Spleen (tissue), 11 donors: ENCODE data around the gene NPLOC4. TPM values are rescaled to one million over a fixed set of nuclear protein-coding genes. Genes with fewer than 3 reads are reported as not detected.

Experiments used
- DNase-seq: peaks from one replicate; pipeline ENCODE4 v3.0.0-alpha.2; 2020
- H3K27ac ChIP-seq, 8 donors: fragments of 200-600 bp; sonication (generic) in 7 of 8; 1 replicate in 4 of 8; 2 replicates in 4 of 8; pipeline versions ENCODE4 v1.5.0 to v1.8.0; 2016 to 2021; ENCODE audit warnings: inconsistent platforms in 4 of 8, mild to moderate bottlenecking in 4 of 8, moderate library complexity in 1 of 8
- H3K27me3 ChIP-seq, 7 donors: fragments of 200-600 bp; sonication (generic) in 6 of 7; replicated peaks in 1 of 7; 1 replicate in 4 of 7; 2 replicates in 3 of 7; pipeline versions ENCODE4 v1.5.0 to v1.8.0; 2016 to 2021; ENCODE audit warnings: inconsistent platforms in 3 of 7, mild to moderate bottlenecking in 1 of 7
- H3K36me3 ChIP-seq, 6 donors: fragments of 200-600 bp; sonication (generic) in 5 of 6; 1 replicate in 4 of 6; 2 replicates in 2 of 6; pipeline versions ENCODE4 v1.5.0 to v1.8.0; 2016 to 2021; ENCODE audit warnings: inconsistent platforms in 2 of 6
- H3K4me1 ChIP-seq, 6 donors: fragments of 200-600 bp; sonication (generic) in 5 of 6; 1 replicate in 3 of 6; 2 replicates in 3 of 6; pipeline versions ENCODE4 v1.5.0 to v1.8.0; 2016 to 2021; ENCODE audit warnings: inconsistent platforms in 3 of 6
- H3K4me3 ChIP-seq, 8 donors: fragments of 200-600 bp; sonication (generic) in 7 of 8; 1 replicate in 4 of 8; 2 replicates in 4 of 8; pipeline versions ENCODE4 v1.5.0 to v1.8.0; 2016 to 2021; ENCODE audit warnings: inconsistent platforms in 4 of 8, mild to moderate bottlenecking in 4 of 8, moderate library complexity in 2 of 8
- H3K9me3 ChIP-seq, 8 donors: fragments of 200-600 bp; sonication (generic) in 7 of 8; 1 replicate in 4 of 8; 2 replicates in 4 of 8; pipeline versions ENCODE4 v1.5.0 to v1.8.0; 2016 to 2021; ENCODE audit warnings: inconsistent platforms in 4 of 8
- CTCF ChIP-seq, 11 experiments: fragments of 200-600 bp in 7 of 11; fragments of 450-650 bp in 4 of 11; sonication (generic) in 4 of 11; IDR thresholded peaks in 8 of 11; conservative IDR thresholded peaks in 3 of 11; 1 replicate in 7 of 11; 2 replicates in 4 of 11; pipeline versions ENCODE4 v1.4.0 to v1.8.0; 2016 to 2021; ENCODE audit warnings: antibody characterized with exemption in 11 of 11, inconsistent platforms in 4 of 11, mild to moderate bottlenecking in 1 of 11
- POLR2A ChIP-seq, 3 donors: fragments of 450-650 bp; IDR thresholded peaks; one replicate each; pipeline ENCODE4 v1.5.1; 2017; ENCODE audit warnings: antibody characterized with exemption in 3 of 3, mild to moderate bottlenecking in 1 of 3
- POLR2AphosphoS5 ChIP-seq, 3 donors: sonication (generic); formaldehyde crosslinking; IDR thresholded peaks; one replicate each; pipeline ENCODE4 v1.5.1; 2017; ENCODE audit warnings: antibody characterized with exemption in 3 of 3
- WGBS, 5 donors: extraction: QIAGEN DNeasy Blood & Tissue Kit in 3 of 5; methylation state at CpG; one replicate each; pipeline versions ENCODE4 v1.1.5 to v1.1.7; 2013 to 2018; 5-methylcytosine and 5-hydroxymethylcytosine counted together
- intact Hi-C: fragments of 100-400 bp; cut with DNase I; formaldehyde crosslinking; loops from one replicate; pipeline ENCODE4 v1.15.0; 2023; ENCODE audit warnings: low total_unique reads
- polyA plus RNA-seq, 3 donors: library from polyadenylated mRNA; stranded (reverse); fragments of 200-250 nt; gene quantifications; one replicate each; pipeline ENCODE4 v1.2.1, GENCODE V29; 2013
- total RNA-seq, 7 donors: library from RNA; depleted of rRNA in 3 of 7; stranded (reverse); fragments of >200 nt in 3 of 7; fragmentation: NEBNext Ultra II Directional in 4 of 7; extraction: Animal tissue kit (Norgen Biotek cat#: 25700) in 4 of 7; gene quantifications; one replicate each; pipeline versions ENCODE4 v1.1.0 to v1.2.1, GENCODE V29; 2016 to 2021
- donor health status: healthy with polysubstance abuse.
- donor health status: DM: no; HTN: no; CAD: no; lungs with moderate emphysema.
- donor health status: DM: no; HTN: no; CAD: no.
- donor health status: Bipolar disorder and iron deficiency.
- donor health status: healthy.
- donor health status: DM: no; HTN: no; CAD: no.
- donor health status: DM: yes; HTN: yes; CAD: no.

Gene NPLOC4
- total and polyA plus RNA-seq, 10 donors = 19.3 to 130 (median 81.3) TPM

DNA sequence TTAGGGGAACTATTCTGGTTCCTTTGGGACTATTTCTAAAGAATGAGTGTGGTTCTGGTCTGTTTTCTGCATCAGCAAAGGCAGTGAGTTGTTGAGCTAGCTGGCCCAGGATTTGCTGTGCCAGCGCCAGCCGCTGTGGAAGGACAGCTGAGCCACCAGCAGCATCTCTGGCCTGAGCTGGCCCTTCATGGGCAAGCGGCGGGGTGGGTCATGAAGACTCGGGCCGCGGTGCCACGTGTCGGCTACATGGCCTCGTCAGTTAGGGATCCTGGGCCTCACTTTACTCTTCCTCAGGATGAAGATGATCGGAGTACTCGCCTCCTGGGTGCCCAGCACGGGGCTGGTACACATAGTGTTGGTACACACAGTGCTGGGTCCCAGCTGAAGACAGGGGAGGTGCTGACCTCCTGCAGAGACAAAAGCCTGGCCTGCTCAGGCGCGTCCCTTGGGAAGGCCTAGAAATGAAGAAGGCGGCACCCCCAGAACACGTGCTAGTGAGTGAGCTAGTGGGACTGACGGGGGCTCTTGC, 66.9 kb downstream of the NPLOC4 start:
- no peak overlapping the region for H3K4me3 ChIP-seq
- intact Hi-C loops = no loop called here
- DNase-seq = no peak
- H3K4me1 ChIP-seq = peaks cover 8 to 28% (median 21%) of the 10 kb centered on the region in 6 donors
- H3K36me3 ChIP-seq = peaks cover 3 to 100% (median 85%) of the 10 kb centered on the region in 6 donors
- no peak overlapping the region for H3K27ac ChIP-seq
- WGBS, 5 donors = 92 to 99% (median 97%) methylated on average over 13 to 18 of the region's 18 CpGs
- peak in 1 of 3 donors; percentile 27 for TF ChIP-seq POLR2AphosphoS5 (IDR thresholded peaks at IDR 0.05)
- TF ChIP-seq POLR2A (IDR thresholded peaks at IDR 0.05) = no peak
- no peak for TF ChIP-seq CTCF (IDR thresholded peaks at IDR 0.05 in 8 of 11, conservative IDR thresholded peaks at IDR 0.05 in 3 of 11)
- no peaks in the 10 kb centered on the region for H3K9me3 ChIP-seq
- H3K27me3 ChIP-seq = no peaks in the 10 kb centered on the region

GRCh38 chr17:81568416-81568815, 68.5 kb downstream of the NPLOC4 start:
- Histone ChIP-seq H3K36me3 (peaks cover 3 to 100% (median 89%) of the 10 kb centered on the region in 6 donors), H3K4me3 (no peak overlapping the region), H3K9me3 (no peaks in the 10 kb centered on the region), H3K27me3 (no peaks in the 10 kb centered on the region), H3K4me1 (peaks cover 8 to 44% (median 25%) of the 10 kb centered on the region in 6 donors), H3K27ac (peak overlapping the region in 3 of 8 donors; percentile 29 to 82 (median 57))
- TF ChIP-seq POLR2A (IDR thresholded peaks at IDR 0.05) = no peak
- peak in 1 of 3 donors; percentile 27 for TF ChIP-seq POLR2AphosphoS5 (IDR thresholded peaks at IDR 0.05)
- no peak for DNase-seq
- intact Hi-C loops = no loop called here
- WGBS, 5 donors = 89 to 95% (median 92%) methylated on average over 10 of the region's 10 CpGs

DNA sequence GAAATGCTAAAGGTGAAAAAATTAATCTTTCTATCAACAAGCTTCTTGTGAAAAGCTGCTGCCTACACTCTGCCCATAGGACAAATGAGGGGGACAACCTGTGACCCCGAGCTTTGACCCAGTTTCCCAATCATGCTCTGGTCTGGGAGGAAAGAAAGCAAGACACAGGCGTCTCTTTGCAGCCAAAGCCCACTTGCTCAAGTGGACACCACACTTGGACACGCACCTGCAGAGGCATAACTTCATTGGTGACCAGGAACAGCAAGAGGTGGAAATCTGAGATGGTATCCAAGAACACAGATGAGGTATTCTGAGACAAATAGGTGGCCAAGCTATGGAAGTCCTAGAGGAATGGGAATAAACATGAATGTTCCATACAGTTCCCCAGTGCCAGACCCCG, 69.7 kb downstream of the NPLOC4 start:
- peaks cover 8 to 57% (median 26%) of the 10 kb centered on the region in 6 donors for H3K4me1 ChIP-seq
- H3K27me3 ChIP-seq = no peaks in the 10 kb centered on the region
- no peak for DNase-seq
- H3K9me3 ChIP-seq = no peaks in the 10 kb centered on the region
- intact Hi-C loops = no loop called here
- H3K36me3 ChIP-seq = peaks cover 3 to 100% (median 93%) of the 10 kb centered on the region in 6 donors
- peak overlapping the region; percentile 19 to 82 (median 64) for H3K27ac ChIP-seq
- H3K4me3 ChIP-seq = no peak overlapping the region
- WGBS, 5 donors = 51 to 60% (median 58%) methylated on average over 4 of the region's 4 CpGs
- no peak for TF ChIP-seq POLR2A (IDR thresholded peaks at IDR 0.05)
- no peak for TF ChIP-seq CTCF (IDR thresholded peaks at IDR 0.05 in 8 of 11, conservative IDR thresholded peaks at IDR 0.05 in 3 of 11)
- no peak for TF ChIP-seq POLR2AphosphoS5 (IDR thresholded peaks at IDR 0.05)

- Histone ChIP-seq H3K4me1 (peaks cover 8 to 63% (median 31%) of the 10 kb centered on the region in 6 donors), H3K9me3 (no peaks in the 10 kb centered on the region), H3K4me3 (no peak overlapping the region), H3K27ac (peak overlapping the region; percentile 19 to 82 (median 64)), H3K36me3 (peaks cover 0 to 100% (median 89%) of the 10 kb centered on the region in 6 donors), H3K27me3 (no peaks in the 10 kb centered on the region)
- TF ChIP-seq CTCF (IDR thresholded peaks at IDR 0.05 in 8 of 11, conservative IDR thresholded peaks at IDR 0.05 in 3 of 11) = no peak
- TF ChIP-seq POLR2AphosphoS5 (IDR thresholded peaks at IDR 0.05) = peak in 1 of 3 donors; percentile 34
- 13 to 22% (median 17%) methylated on average over 8 of the region's 8 CpGs for WGBS, 5 donors
- DNase-seq = no peak
- intact Hi-C loops = no loop called here
Observed at GRCh38 chr17:81566461-81567126, 70.3 kb downstream of the NPLOC4 start.
